Measurements from ENCODE around the gene PRAMEF14. TPM values are rescaled to one million over a fixed set of nuclear protein-coding genes. Genes with fewer than 3 reads are reported as not detected.

The PRAMEF14 gene
- not detected in 2 replicates for total RNA-seq

GRCh38 chr1:13347034-13347433 lies at the start of gene PRAMEF14:
Gene PRAMEF14 (minus strand): TSS chr1:13347134. CDS start chr1:13345314, 1,820 bp downstream.

GRCh38 chr1:13389332-13389731 lies 42.4 kb upstream of the PRAMEF14 start, which contains the start of gene PRAMEF17:
Gene PRAMEF17 (plus strand): TSS chr1:13389632. CDS start chr1:13389658, 26 bp downstream.

GRCh38 chr1:13315281-13315680 lies 31.7 kb downstream of the PRAMEF14 start, which contains the start of gene PRAMEF15:
Gene PRAMEF15 (plus strand): TSS chr1:13315581. CDS start chr1:13318408, 2,827 bp downstream.

GRCh38 chr1:13303239-13303638 lies 43.7 kb downstream of the PRAMEF14 start, which contains the start of gene PRAMEF33:
Gene PRAMEF33 (plus strand): TSS chr1:13303539. CDS start chr1:13305955, 2,416 bp downstream.

Other genes starting within 250 kb of the PRAMEF14 start
- not detected in 2 replicates for gene HNRNPCL2, start 230.3 kb downstream of the PRAMEF14 start, total RNA-seq
- gene PRAMEF26, start 191.1 kb downstream of the PRAMEF14 start, total RNA-seq, result not detected in 2 replicates
- not detected in 2 replicates for gene HNRNPCL4, start 181.5 kb downstream of the PRAMEF14 start, total RNA-seq
- not detected in 2 replicates for gene PRAMEF9, start 175.3 kb downstream of the PRAMEF14 start, total RNA-seq
- not detected in 2 replicates for gene PRAMEF13, start 145.7 kb downstream of the PRAMEF14 start, total RNA-seq
- gene PRAMEF18, start 121.0 kb downstream of the PRAMEF14 start, total RNA-seq, result not detected in 2 replicates
- gene PRAMEF5, start 92.9 kb downstream of the PRAMEF14 start, total RNA-seq, result not detected in 2 replicates
- not detected in 2 replicates for gene PRAMEF8, start 62.0 kb downstream of the PRAMEF14 start, total RNA-seq
- gene PRAMEF33, start 43.6 kb downstream of the PRAMEF14 start, total RNA-seq, result not detected in 2 replicates
- gene PRAMEF15, start 31.6 kb downstream of the PRAMEF14 start, total RNA-seq, result not detected in 2 replicates
- not detected in 2 replicates for gene PRAMEF19, start 24.8 kb upstream of the PRAMEF14 start, total RNA-seq
- not detected in 2 replicates for gene PRAMEF17, start 42.5 kb upstream of the PRAMEF14 start, total RNA-seq
- gene PRAMEF20, start 63.3 kb upstream of the PRAMEF14 start, total RNA-seq, result not detected in 2 replicates
- gene LRRC38, start 166.9 kb upstream of the PRAMEF14 start, total RNA-seq, result not detected in 2 replicates
- gene PDPN, start 236.7 kb upstream of the PRAMEF14 start, total RNA-seq, result 0.59 and 3.7 TPM in 2 replicates

All from subcutaneous preadipocyte (primary cell).